SH-SY5Y (cell line): Measurements from ENCODE around the gene ZNF396.

Source experiments
- GATA2 ChIP-seq: IDR thresholded peaks from 2 replicates; pipeline ENCODE4 v1.6.1; 2011; ENCODE audit warnings: mild to moderate bottlenecking, low read depth, low read length
- GATA3 ChIP-seq: IDR thresholded peaks from 2 replicates; pipeline ENCODE4 v1.6.1; 2011; ENCODE audit warnings: low read depth, mild to moderate bottlenecking, low read length, moderate library complexity

- TF ChIP-seq GATA3 (no peak), GATA2 (no peak)
Observed at GRCh38 chr18:35337286-35337685, 39.9 kb downstream of the ZNF396 start.
